CD4-positive, alpha-beta T cell (primary cell): Measurements from ENCODE around the gene MBD5. TPM values are rescaled to one million over a fixed set of nuclear protein-coding genes. Genes with fewer than 3 reads are reported as not detected.

Source experiments
- ATAC-seq: fragments of 200-7000 bp; cut with Tn5 transposase; one replicate; pipeline ENCODE4 v1.10.0; 2022; ENCODE audit warnings: mild to moderate bottlenecking; ENCODE audit not compliant: poor library complexity
- CTCF ChIA-PET: fragments of 350-600 bp; sonication (Branson Sonifier 250); formaldehyde crosslinking; loops from one replicate; lab custom pipeline; 2021; ENCODE audit warnings: antibody characterized with exemption, inconsistent platforms; lab: Charles Lee
- POLR2A ChIA-PET: fragments of 350-600 bp; sonication (Branson Sonifier 250); formaldehyde crosslinking; loops from one replicate; lab custom pipeline; 2021; ENCODE audit warnings: antibody characterized with exemption, inconsistent platforms; lab: Charles Lee
- DNase-seq, 14 experiments: peaks; one replicate each; pipeline ENCODE4 v3.0.0-alpha.2; 2013 to 2020; ENCODE audit warnings: mixed read lengths in 2 of 14
- H3K27ac ChIP-seq, 2 donors: one replicate each; pipeline versions ENCODE4 v1.5.1 to v1.7.0; 2013; ENCODE audit warnings: low read length in 2 of 2, low read depth in 1 of 2, mild to moderate bottlenecking in 1 of 2
- H3K27me3 ChIP-seq, 2 experiments: 1 replicate in 1 of 2; 2 replicates in 1 of 2; pipeline versions ENCODE4 v1.6.1 to v1.7.0; 2013; ENCODE audit warnings: low read length in 2 of 2, control low read depth in 1 of 2, mild to moderate bottlenecking in 1 of 2, moderate library complexity in 1 of 2; ENCODE audit not compliant: insufficient read depth in 2 of 2, control insufficient read depth in 1 of 2
- H3K36me3 ChIP-seq: one replicate; pipeline ENCODE4 v1.6.1; 2013; ENCODE audit warnings: low read length, control low read depth; ENCODE audit not compliant: insufficient read depth
- H3K4me1 ChIP-seq: one replicate; pipeline ENCODE4 v1.6.1; 2013; ENCODE audit warnings: low read length, control low read depth; ENCODE audit not compliant: insufficient read depth
- H3K4me3 ChIP-seq: one replicate; pipeline ENCODE4 v1.5.1; 2013; ENCODE audit warnings: mild to moderate bottlenecking, low read length, moderate library complexity
- H3K9me3 ChIP-seq, 2 experiments: 1 replicate in 1 of 2; 2 replicates in 1 of 2; pipeline versions ENCODE4 v1.6.1 to v1.7.0; 2013; ENCODE audit warnings: low read length in 2 of 2, mild to moderate bottlenecking in 2 of 2, control low read depth in 1 of 2, moderate library complexity in 1 of 2; ENCODE audit not compliant: control insufficient read depth in 1 of 2, insufficient read depth in 1 of 2
- H3K27ac Mint-ChIP-seq: one replicate; pipeline ENCODE4 v1.8.0; 2020; ENCODE audit warnings: mixed read lengths
- H3K27me3 Mint-ChIP-seq: one replicate; pipeline ENCODE4 v1.8.0; 2021; ENCODE audit warnings: mixed read lengths
- H3K36me3 Mint-ChIP-seq: one replicate; pipeline ENCODE4 v1.8.0; 2021; ENCODE audit warnings: low read depth, mixed read lengths
- H3K4me1 Mint-ChIP-seq: one replicate; pipeline ENCODE4 v1.8.0; 2021; ENCODE audit warnings: low read depth, mixed read lengths
- H3K4me3 Mint-ChIP-seq: one replicate; pipeline ENCODE4 v1.8.0; 2020; ENCODE audit warnings: mild to moderate bottlenecking, mixed read lengths
- H3K9me3 Mint-ChIP-seq: one replicate; pipeline ENCODE4 v1.8.0; 2020; ENCODE audit warnings: mixed read lengths
- CTCF ChIP-seq: fragments of 200-600 bp; IDR thresholded peaks from one replicate; pipeline ENCODE4 v1.8.0; 2022; ENCODE audit warnings: antibody characterized with exemption, mild to moderate bottlenecking
- intact Hi-C, 2 experiments: fragments of 100-400 bp; cut with DNase I in 1 of 2; cut with micrococcal nuclease in 1 of 2; formaldehyde crosslinking; loops; one replicate each; pipeline versions ENCODE4 v1.15.1 to v1.9.0; 2023 to 2025; cut with DNase I, micrococcal nuclease
- total RNA-seq, 174 experiments: library from RNA in 2 of 174; stranded (reverse) in 2 of 174; gene quantifications; one replicate each; pipeline ENCODE4 v1.2.3 and lab custom pipeline; 2021 to 2026

The MBD5 gene
- total RNA-seq, 2 experiments from 2014 or later, result 49.8 to 52.9 TPM

DNA sequence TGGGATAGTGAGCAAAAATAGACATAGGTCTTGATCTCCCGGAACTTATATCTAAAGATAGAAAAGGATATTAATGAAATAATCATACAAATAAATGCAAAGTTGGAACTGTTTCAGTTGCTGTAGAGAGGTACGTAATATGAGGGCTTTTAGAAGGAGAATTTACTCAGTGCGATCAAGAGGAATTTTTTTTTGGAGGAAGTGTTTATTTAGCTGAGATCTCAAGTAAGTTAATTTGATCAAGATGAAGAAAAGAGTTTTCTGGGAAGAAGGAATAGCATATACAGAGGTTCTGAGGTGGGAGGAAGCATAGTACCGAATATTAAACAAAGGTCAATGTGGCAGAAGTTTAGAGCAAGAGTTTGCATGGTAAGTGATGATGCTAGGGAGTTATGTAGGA is 11.3 kb downstream of the MBD5 start:
- Histone ChIP-seq H3K27ac (no peak overlapping the region), H3K9me3 (no peaks in the 10 kb centered on the region), H3K36me3 (no peaks in the 10 kb centered on the region), H3K4me1 (no peaks in the 10 kb centered on the region), H3K4me3 (no peak overlapping the region), H3K27me3 (no peaks in the 10 kb centered on the region)
- H3K27me3 Mint-ChIP-seq, result no peaks in the 10 kb centered on the region
- no peak for ATAC-seq
- no peak overlapping the region for H3K4me3 Mint-ChIP-seq
- no peak for TF ChIP-seq CTCF
- intact Hi-C loops, result no loop called here
- CTCF ChIA-PET, result interaction anchor here (1.2 kb wide), 1 partner anchor 10 kb away, joined by 3 read pairs; no protein-coding TSS in a partner anchor
- no peaks in the 10 kb centered on the region for H3K9me3 Mint-ChIP-seq
- peaks cover 15% of the 10 kb centered on the region for H3K4me1 Mint-ChIP-seq
- no peak overlapping the region for H3K27ac Mint-ChIP-seq
- peaks cover 3% of the 10 kb centered on the region for H3K36me3 Mint-ChIP-seq
- DNase-seq, result no peak
- POLR2A ChIA-PET, result interaction anchor here (0.9 to 2.3 kb wide), 3 partner anchors 11 to 496 kb away, joined by 3 to 8 read pairs (median 3); partner anchors contain the start of genes MBD5 and ORC4

DNA sequence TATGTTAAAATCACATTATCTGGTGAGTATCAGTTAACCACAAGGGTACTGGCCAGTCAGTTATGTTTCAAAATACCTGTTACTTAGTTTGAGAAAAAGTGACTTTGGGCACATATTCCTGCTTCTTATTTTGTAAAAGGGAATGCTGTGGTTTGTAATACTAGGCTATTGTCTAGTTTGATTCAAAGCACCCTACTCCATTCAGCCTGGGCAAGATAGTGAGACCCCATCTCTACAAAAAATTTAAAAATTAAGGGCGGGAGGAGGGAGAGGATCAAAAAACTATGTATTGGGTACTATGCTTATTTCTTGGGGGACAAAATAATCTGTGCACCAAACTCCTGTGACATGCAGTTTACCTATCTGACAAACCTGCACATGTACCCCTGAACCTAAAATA is 18.9 kb downstream of the MBD5 start:
- no peaks in the 10 kb centered on the region for H3K27me3 ChIP-seq
- POLR2A ChIA-PET, result no interaction called here
- ATAC-seq, result no peak
- no peak for DNase-seq
- no peak overlapping the region for H3K4me3 Mint-ChIP-seq
- H3K27me3 Mint-ChIP-seq, result no peaks in the 10 kb centered on the region
- peaks cover 27% of the 10 kb centered on the region for H3K4me1 Mint-ChIP-seq
- intact Hi-C loops, result no loop called here
- CTCF ChIA-PET, result no interaction called here
- peaks cover 17% of the 10 kb centered on the region for H3K36me3 Mint-ChIP-seq
- no peak overlapping the region for H3K27ac ChIP-seq
- no peaks in the 10 kb centered on the region for H3K4me1 ChIP-seq
- H3K36me3 ChIP-seq, result peaks cover 8% of the 10 kb centered on the region
- no peak overlapping the region for H3K27ac Mint-ChIP-seq
- no peaks in the 10 kb centered on the region for H3K9me3 ChIP-seq
- no peak for TF ChIP-seq CTCF
- no peak overlapping the region for H3K4me3 ChIP-seq
- no peaks in the 10 kb centered on the region for H3K9me3 Mint-ChIP-seq

DNA sequence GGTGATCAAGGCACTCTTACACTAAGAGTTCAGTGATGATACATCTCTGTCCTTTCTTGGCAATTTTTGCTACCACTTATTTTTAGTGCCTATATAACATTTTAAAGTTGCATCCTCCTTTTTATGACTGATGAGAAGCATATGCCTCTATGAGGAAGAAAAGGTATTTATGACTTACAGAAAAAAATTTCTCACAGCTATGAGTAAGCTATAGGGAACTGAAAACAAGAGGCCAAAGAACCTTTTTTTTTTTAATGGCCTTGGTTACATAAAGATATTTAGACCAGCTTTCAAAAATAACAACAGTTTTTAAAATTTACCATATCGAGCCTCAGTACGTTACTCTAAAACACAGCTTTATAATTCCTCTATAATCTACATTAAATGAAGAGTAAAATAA is 21.3 kb downstream of the MBD5 start:
- ChIA-PET CTCF (no interaction called here), POLR2A (interaction anchor here (0.7 to 1.6 kb wide), 3 partner anchors 9 to 1027 kb away, joined by 3 to 6 read pairs (median 3); partner anchors contain the start of genes MBD5 and ORC4)
- TF ChIP-seq CTCF, result no peak
- intact Hi-C loops, result no loop called here
- peaks cover 27% of the 10 kb centered on the region for H3K4me1 Mint-ChIP-seq
- Histone ChIP-seq H3K9me3 (no peaks in the 10 kb centered on the region), H3K27me3 (no peaks in the 10 kb centered on the region), H3K4me3 (no peak overlapping the region), H3K4me1 (no peaks in the 10 kb centered on the region), H3K36me3 (peaks cover 8% of the 10 kb centered on the region), H3K27ac (no peak overlapping the region)
- ATAC-seq (no peak), DNase-seq (no peak)
- no peaks in the 10 kb centered on the region for H3K9me3 Mint-ChIP-seq
- peaks cover 15% of the 10 kb centered on the region for H3K36me3 Mint-ChIP-seq
- H3K4me3 Mint-ChIP-seq, result no peak overlapping the region
- no peak overlapping the region for H3K27ac Mint-ChIP-seq
- H3K27me3 Mint-ChIP-seq, result no peaks in the 10 kb centered on the region
